GM18867 (cell line): ENCODE data around the gene KIF5A.
"Not testable (repeated sequence)": the region's sequence is repeated elsewhere in the genome, so short reads cannot be mapped to it uniquely, and the experiment has no call there.

Experiments
- ATAC-seq: cut with Tn5 transposase; IDR thresholded peaks from one replicate; pipeline ENCODE4 v1.9.1; 2021; ENCODE audit warnings: mild to moderate bottlenecking, moderate library complexity; ENCODE audit not compliant: unreplicated experiment

Gene KIF5A

DNA sequence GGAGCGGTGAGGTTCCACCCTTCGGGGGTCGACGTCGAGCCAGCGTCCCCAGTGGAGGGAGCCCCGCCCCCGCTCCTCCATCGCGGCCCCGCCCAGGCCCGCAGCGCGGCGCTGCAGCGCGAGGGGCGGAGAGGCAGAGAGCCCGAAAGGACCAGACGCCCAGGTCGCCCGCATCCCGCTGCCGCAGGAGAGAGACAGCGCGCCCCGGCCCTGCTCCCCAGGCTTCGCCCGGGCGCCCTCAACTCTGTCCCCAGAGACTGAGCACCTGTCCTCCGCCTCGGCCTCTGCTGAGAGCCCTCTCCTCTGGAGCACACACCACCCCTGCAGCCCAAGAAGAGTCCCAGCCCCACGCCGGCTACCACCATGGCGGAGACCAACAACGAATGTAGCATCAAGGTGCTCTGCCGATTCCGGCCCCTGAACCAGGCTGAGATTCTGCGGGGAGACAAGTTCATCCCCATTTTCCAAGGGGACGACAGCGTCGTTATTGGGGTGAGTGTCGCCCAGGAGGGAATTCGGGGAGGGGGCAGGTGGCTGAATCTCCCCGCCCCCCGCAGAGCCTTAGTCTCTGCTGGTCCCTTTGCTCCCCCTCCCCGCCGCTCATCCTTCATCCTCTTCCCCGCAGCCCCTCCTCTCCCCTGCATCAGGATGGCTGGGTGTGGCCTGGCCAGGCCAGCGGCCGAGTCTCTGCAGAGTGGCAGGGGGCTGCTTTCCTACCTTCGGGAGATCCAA is at the start of gene KIF5A:
KIF5A (plus strand) TSS at position 136 of the 732 bp plus-strand sequence; CDS start at position 364, 228 bp downstream.
- ATAC-seq, result no peak

- no peak for ATAC-seq
Observed at GRCh38 chr12:57500213-57500612, 49.6 kb upstream of the KIF5A start.

DNA sequence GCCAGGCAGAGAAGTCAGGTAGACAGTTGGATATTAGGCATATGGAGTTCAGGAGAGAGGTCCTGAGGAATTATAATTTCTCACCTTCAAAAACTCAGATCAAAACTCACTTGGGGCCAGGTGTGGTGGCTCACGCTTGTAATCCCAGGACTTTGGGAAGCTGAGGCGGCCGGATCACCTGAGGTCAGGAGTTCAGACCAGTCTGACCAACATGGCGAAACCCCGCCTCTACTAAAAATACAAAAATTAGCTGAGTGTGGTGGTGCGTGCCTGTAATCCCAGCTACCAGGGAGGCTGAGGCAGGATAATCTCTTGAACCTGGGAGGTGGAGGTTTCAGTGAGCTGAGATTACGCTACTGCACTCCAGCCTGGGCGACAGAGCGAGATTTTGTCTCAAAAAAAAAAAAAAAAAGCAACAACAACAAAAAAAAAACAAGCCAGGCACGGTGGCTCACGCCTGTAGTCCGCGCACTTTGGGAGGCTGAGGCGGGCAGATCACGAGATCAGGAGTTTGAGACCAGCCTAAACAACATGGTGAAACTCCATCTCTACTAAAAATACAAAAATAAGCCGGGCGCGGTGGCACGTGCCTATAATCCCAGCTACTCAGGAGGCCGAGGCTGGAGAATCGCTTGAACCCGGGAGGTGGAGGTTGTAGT is 47.4 kb upstream of the KIF5A start:
- ATAC-seq, result not testable (repeated sequence)

DNA sequence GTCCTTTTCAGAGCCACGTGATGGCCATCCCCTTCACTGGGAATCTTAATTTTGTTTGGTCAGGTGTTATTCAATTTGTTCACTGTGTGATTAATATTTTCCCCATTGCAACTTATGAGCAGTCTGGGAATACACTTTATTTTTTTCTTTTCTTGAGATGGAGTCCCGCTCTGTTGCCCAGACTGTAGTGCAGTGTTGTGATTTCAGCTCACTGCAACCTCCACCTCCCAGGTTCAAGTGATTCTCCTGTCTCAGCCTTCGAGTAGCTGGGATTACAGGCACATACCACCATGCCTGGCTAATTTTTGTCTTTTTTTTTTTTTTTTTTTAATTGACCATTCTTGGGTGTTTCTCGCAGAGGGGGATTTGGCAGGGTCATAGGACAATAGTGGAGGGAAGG is 43.3 kb upstream of the KIF5A start:
- not testable (repeated sequence) for ATAC-seq

DNA sequence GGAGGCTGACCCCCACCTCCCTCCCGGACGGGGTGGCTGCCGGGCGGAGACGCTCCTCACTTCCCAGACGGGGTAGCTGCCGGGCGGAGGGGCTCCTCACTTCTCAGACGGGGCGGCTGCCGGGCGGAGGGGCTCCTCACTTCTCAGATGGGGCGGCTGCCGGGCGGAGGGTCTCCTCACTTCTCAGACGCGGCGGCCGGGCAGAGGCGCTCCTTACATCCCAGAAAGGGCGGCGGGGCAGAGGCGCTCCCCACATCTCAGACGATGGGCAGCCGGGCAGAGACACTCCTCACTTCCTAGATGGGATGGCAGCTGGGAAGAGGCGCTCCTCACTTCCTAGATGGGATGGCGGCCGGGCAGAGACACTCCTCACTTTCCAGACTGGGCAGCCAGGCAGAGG is 42.0 kb upstream of the KIF5A start:
- not testable (repeated sequence) for ATAC-seq

- no peak for ATAC-seq
Observed at GRCh38 chr12:57511161-57511560, 38.7 kb upstream of the KIF5A start.

GRCh38 chr12:57511588-57512325 is 38.1 kb upstream of the KIF5A start:
- no peak for ATAC-seq

- no peak for ATAC-seq
Observed at GRCh38 chr12:57512665-57513064, 37.2 kb upstream of the KIF5A start.

DNA sequence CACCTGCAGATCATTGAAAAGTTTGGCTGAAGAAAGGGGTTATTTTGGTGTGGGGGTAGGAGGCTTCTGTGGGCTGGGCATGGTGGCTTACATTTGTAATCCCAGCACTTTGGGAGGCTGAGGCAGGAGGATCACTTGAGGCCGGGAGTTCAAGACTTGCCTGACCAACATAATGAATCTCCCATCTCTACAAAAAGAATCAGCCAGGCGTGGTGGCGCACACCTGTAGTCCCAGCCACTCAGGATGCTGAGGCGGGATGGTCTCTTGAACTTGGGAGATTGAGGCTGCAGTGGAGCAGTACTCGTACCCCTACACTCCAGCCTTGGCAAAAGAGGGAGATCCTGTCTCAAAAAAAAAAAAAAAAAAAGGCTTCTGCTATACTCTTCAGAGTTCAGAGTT is 36.6 kb upstream of the KIF5A start:
- ATAC-seq, result no peak

GRCh38 chr12:57513677-57514076 is 36.2 kb upstream of the KIF5A start:
- ATAC-seq, result not testable (repeated sequence)

- ATAC-seq, result not testable (repeated sequence)
Observed at GRCh38 chr12:57514246-57514645, 35.6 kb upstream of the KIF5A start.

GRCh38 chr12:57514720-57515407 is 35.0 kb upstream of the KIF5A start:
- ATAC-seq, result no peak

- ATAC-seq, result no peak
Observed at GRCh38 chr12:57515408-57515933, 34.4 kb upstream of the KIF5A start.

- no peak for ATAC-seq
Observed at GRCh38 chr12:57515934-57516541, 33.8 kb upstream of the KIF5A start.

GRCh38 chr12:57516617-57517153 is 33.2 kb upstream of the KIF5A start:
- ATAC-seq, result no peak

DNA sequence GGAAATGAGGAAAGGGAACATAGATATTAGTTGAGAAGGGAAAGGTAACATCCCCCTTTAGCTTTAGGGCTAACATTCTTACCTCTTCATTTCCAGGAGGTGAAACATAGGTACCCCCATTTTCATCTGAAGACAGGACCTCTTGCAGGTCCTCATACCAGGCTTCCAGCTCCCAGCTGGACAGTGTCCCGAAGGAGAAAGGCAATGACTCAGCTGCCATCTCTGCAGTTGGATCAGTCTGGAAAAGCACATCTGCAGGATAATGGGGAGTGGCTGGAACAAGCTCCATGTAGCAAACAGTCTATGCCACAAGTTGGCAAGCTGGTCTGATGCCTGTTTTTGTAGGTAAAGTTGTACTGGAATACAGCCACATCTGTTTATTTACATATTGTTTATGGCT is 32.7 kb upstream of the KIF5A start:
- no peak for ATAC-seq

DNA sequence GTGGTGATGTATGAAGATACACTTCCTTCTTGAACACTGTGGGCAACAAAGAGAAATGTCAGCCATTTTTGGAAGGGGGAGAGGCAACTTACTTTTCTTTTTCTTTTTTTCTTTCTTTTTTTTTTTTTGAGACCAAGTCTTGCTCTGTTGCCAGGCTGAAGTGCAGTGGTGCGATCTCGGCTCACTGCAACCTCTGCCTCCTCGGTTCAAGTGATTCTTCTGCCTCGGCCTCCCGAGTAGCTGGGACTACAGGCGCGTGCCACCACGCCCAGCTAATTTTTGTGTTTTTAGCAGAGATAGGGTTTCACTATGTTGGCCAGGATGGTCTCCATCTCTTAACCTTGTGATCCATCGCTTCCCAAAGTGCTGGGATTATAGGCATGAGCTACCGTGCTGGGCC is 32.1 kb upstream of the KIF5A start:
- not testable (repeated sequence) for ATAC-seq

GRCh38 chr12:57518176-57518919 is 31.5 kb upstream of the KIF5A start:
- ATAC-seq, result no peak
